PFSK-1 (cell line): ENCODE data around the gene LYSMD4.

Experiments used
- FOXP2 ChIP-seq: optimal IDR thresholded peaks from 2 replicates; pipeline ENCODE3; 2011; ENCODE audit warnings: borderline replicate concordance, control low read depth, inconsistent platforms; ENCODE audit not compliant: insufficient read depth; ENCODE audit errors: extremely low read length, extremely low read depth
- POLR2AphosphoS5 ChIP-seq: IDR thresholded peaks from 2 replicates; pipeline ENCODE4 v1.6.1; 2012; ENCODE audit warnings: low read depth, mild to moderate bottlenecking, control low read depth, low read length, moderate library complexity
- SIN3A ChIP-seq: IDR thresholded peaks from 2 replicates; pipeline ENCODE4 v1.6.1; 2012; ENCODE audit warnings: mild to moderate bottlenecking, low read length, moderate library complexity, borderline replicate concordance; ENCODE audit not compliant: insufficient read depth
- TF ChIP-seq, protein P1 (sequence below), 2 experiments: IDR thresholded peaks; 2 replicates each; pipeline versions ENCODE4 v1.6.1 to v1.8.0; 2011 to 2012; ENCODE audit warnings: low read depth in 2 of 2, low read length in 2 of 2, control low read depth in 1 of 2, inconsistent platforms in 1 of 2, mild to moderate bottlenecking in 1 of 2, moderate library complexity in 1 of 2; ENCODE audit not compliant: insufficient read depth in 1 of 2

DNA sequence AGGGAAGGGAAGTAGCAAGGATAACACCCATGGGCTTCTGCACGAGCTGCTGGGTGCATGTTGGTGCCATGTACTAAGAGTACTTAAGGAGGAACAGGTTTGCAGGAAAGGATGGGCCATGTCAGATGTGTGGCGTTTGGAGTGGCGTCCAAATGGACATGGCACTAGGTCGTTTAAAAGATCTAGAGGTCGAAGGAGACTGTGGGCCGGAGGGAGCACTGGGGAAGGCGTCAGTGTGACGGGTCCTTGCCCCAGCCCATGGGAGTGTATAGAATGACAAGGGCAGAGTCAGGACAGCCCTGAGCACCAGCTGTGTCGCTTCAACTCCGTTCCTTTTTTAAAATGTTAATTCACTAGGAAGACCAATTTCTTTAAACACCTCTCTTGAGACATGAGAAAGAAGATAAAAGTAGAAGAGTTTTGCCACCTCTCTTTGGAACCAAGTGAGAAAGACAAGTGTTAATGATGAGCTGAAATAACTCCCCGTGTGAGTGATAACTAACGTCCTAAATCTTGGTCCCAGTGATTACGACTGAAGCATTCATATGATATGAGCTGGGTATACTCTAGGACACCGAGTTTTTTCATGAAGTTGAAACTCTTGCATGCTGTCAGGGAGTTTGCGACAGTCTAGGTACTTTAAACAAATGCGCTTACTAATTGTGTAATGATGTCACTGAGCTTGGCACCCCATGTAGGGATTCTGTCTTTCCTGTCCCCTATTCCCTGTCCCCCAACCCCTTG is 23.8 kb downstream of the LYSMD4 start:
- TF ChIP-seq POLR2AphosphoS5: no peak
- TF ChIP-seq FOXP2: no peak
- TF ChIP-seq SIN3A: no peak
- TF ChIP-seq, protein P1, sequence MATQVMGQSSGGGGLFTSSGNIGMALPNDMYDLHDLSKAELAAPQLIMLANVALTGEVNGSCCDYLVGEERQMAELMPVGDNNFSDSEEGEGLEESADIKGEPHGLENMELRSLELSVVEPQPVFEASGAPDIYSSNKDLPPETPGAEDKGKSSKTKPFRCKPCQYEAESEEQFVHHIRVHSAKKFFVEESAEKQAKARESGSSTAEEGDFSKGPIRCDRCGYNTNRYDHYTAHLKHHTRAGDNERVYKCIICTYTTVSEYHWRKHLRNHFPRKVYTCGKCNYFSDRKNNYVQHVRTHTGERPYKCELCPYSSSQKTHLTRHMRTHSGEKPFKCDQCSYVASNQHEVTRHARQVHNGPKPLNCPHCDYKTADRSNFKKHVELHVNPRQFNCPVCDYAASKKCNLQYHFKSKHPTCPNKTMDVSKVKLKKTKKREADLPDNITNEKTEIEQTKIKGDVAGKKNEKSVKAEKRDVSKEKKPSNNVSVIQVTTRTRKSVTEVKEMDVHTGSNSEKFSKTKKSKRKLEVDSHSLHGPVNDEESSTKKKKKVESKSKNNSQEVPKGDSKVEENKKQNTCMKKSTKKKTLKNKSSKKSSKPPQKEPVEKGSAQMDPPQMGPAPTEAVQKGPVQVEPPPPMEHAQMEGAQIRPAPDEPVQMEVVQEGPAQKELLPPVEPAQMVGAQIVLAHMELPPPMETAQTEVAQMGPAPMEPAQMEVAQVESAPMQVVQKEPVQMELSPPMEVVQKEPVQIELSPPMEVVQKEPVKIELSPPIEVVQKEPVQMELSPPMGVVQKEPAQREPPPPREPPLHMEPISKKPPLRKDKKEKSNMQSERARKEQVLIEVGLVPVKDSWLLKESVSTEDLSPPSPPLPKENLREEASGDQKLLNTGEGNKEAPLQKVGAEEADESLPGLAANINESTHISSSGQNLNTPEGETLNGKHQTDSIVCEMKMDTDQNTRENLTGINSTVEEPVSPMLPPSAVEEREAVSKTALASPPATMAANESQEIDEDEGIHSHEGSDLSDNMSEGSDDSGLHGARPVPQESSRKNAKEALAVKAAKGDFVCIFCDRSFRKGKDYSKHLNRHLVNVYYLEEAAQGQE (IDR thresholded peaks at IDR 0.05; ENCODE audit: insufficient read depth in 1 of 2, low read depth in 2 of 2, low read length in 2 of 2): no peak
